Measurements from ENCODE around the gene TNFRSF11A.

DNA sequence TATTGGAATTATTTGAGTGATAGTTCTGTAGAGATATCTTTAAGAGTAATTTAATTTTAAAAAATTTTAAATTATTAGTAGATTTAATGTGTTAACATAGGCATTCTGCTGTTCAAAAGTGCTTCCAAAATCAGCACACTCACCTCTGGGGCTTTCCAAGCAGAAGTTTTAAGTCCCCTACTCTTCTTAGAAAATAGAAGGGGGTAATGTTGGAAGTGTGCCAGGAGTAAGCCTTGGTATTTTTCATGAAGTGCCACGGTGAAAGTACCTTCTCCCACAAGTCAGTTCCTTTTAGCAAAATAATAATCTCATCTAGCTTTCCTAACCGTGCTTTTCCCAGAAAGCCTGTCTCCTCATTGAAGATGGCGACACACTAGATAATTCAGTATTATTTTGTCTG, 3.9 kb upstream of the TNFRSF11A start:
- no peak for TF ChIP-seq POLR2A (IDR thresholded peaks at IDR 0.05)
- TF ChIP-seq, protein P1, sequence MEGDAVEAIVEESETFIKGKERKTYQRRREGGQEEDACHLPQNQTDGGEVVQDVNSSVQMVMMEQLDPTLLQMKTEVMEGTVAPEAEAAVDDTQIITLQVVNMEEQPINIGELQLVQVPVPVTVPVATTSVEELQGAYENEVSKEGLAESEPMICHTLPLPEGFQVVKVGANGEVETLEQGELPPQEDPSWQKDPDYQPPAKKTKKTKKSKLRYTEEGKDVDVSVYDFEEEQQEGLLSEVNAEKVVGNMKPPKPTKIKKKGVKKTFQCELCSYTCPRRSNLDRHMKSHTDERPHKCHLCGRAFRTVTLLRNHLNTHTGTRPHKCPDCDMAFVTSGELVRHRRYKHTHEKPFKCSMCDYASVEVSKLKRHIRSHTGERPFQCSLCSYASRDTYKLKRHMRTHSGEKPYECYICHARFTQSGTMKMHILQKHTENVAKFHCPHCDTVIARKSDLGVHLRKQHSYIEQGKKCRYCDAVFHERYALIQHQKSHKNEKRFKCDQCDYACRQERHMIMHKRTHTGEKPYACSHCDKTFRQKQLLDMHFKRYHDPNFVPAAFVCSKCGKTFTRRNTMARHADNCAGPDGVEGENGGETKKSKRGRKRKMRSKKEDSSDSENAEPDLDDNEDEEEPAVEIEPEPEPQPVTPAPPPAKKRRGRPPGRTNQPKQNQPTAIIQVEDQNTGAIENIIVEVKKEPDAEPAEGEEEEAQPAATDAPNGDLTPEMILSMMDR (IDR thresholded peaks at IDR 0.05 in 4 of 5, conservative IDR thresholded peaks at IDR 0.05 in 1 of 5), result no peak

All from gastrocnemius medialis (tissue), 4 donors.